MM.1S (cell line): ENCODE data around the gene ZNF304.
"Not testable (repeated sequence)": the region's sequence is repeated elsewhere in the genome, so short reads cannot be mapped to it uniquely, and the experiment has no call there.

ENCODE experiments used
- EZH2 ChIP-seq: fragments of 300-600 bp; sonication (generic); optimal IDR thresholded peaks from 2 replicates; pipeline ENCODE3; 2017; ENCODE audit warnings: low read depth, mild to moderate bottlenecking, antibody characterized with exemption, low read length, mixed read lengths
- EZH2phosphoT487 ChIP-seq: fragments of 300-600 bp; sonication (generic); IDR thresholded peaks from 2 replicates; pipeline ENCODE4 v1.6.1; 2018; ENCODE audit warnings: antibody characterized with exemption, low read length
- TF ChIP-seq, protein P1 (sequence below): fragments of 300-600 bp; sonication (generic); IDR thresholded peaks from 2 replicates; pipeline ENCODE4 v1.5.1; 2016; ENCODE audit warnings: antibody characterized with exemption, low read length, mixed read lengths

DNA sequence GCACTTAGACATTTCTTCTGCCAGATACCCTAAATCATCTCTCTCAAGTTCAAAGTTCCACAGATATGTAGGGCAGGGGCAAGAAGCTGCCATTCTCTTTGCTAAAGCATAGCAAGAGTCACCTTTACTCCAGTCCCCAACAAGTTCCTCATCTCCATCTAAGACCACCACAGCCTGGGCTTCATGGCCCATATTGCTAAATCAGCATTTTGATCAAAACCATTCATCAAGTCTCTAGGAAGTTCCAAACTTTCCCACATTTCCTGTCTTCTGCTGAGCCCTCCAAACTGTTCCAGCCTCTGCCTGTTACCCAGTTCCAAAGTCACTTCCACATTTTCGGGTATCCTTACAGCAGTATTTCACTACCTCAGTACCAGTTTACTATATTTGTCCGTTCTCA is 23.6 kb downstream of the ZNF304 start:
- TF ChIP-seq, protein P1, sequence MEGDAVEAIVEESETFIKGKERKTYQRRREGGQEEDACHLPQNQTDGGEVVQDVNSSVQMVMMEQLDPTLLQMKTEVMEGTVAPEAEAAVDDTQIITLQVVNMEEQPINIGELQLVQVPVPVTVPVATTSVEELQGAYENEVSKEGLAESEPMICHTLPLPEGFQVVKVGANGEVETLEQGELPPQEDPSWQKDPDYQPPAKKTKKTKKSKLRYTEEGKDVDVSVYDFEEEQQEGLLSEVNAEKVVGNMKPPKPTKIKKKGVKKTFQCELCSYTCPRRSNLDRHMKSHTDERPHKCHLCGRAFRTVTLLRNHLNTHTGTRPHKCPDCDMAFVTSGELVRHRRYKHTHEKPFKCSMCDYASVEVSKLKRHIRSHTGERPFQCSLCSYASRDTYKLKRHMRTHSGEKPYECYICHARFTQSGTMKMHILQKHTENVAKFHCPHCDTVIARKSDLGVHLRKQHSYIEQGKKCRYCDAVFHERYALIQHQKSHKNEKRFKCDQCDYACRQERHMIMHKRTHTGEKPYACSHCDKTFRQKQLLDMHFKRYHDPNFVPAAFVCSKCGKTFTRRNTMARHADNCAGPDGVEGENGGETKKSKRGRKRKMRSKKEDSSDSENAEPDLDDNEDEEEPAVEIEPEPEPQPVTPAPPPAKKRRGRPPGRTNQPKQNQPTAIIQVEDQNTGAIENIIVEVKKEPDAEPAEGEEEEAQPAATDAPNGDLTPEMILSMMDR, result not testable (repeated sequence)
- not testable (repeated sequence) for TF ChIP-seq EZH2phosphoT487, EZH2
